ENCODE measurements around the gene UGT1A1.
A peak's percentile ranks its signal among the peaks of the same experiment; 100 is the strongest.

- TF ChIP-seq GMEB1 (CRISPR knock-in tag; IDR thresholded peaks at IDR 0.05) = no peak
- peak; percentile 73 to 76 (median 73) for TF ChIP-seq CTCF (IDR thresholded peaks at IDR 0.05 in 2 of 3, conservative IDR thresholded peaks at IDR 0.05 in 1 of 3; ENCODE audit: insufficient read depth in 2 of 3, low read depth in 1 of 3, low read length in 3 of 3)
- TF ChIP-seq CBX3 (IDR thresholded peaks at IDR 0.05; ENCODE audit: borderline replicate concordance in 1 of 2, low read length in 2 of 2) = no peak
- no peak for TF ChIP-seq FOXM1 (IDR thresholded peaks at IDR 0.05; ENCODE audit: low read depth)
- TF ChIP-seq FOXM1 (CRISPR knock-in tag; IDR thresholded peaks at IDR 0.05; ENCODE audit: low read depth) = no peak
- no peak for TF ChIP-seq CBX2 (IDR thresholded peaks at IDR 0.05; ENCODE audit: insufficient read depth, low read length, poor library complexity, severe bottlenecking)
- TF ChIP-seq ZFP91 (CRISPR knock-in tag; IDR thresholded peaks at IDR 0.05) = no peak
- no peak for TF ChIP-seq DACH1 (IDR thresholded peaks at IDR 0.05; ENCODE audit: partially characterized antibody)
- no peak for TF ChIP-seq CTBP1 (IDR thresholded peaks at IDR 0.05; ENCODE audit: borderline replicate concordance)
- TF ChIP-seq ZHX1 (conservative IDR thresholded peaks at IDR 0.05; ENCODE audit: low read length) = no peak
Measured at GRCh38 chr2:233711312-233712008, 48.6 kb upstream of the UGT1A1 start.
